NCI-H2081 (cell line): Measurements from ENCODE around the gene CRLF3.
"Not testable (repeated sequence)": the region's sequence is repeated elsewhere in the genome, so short reads cannot be mapped to it uniquely, and the experiment has no call there.

Experiments
- DNase-seq, 2 experiments: peaks; one replicate each; lab custom pipeline; 2025; lab: John Stamatoyannopoulos, UW

CRLF3 gene

GRCh38 chr17:30814860-30815259 lies 9.6 kb downstream of the CRLF3 start:
- DNase-seq = not testable (repeated sequence)

- DNase-seq = not testable (repeated sequence)
Observed at GRCh38 chr17:30814236-30814635, 10.3 kb downstream of the CRLF3 start.

- DNase-seq = no peak
Observed at GRCh38 chr17:30812218-30813177, 12.0 kb downstream of the CRLF3 start.

GRCh38 chr17:30809867-30810266 lies 14.6 kb downstream of the CRLF3 start:
- DNase-seq = no peak

- no peak for DNase-seq
Observed at GRCh38 chr17:30808785-30809286, 15.7 kb downstream of the CRLF3 start.

GRCh38 chr17:30807896-30808295 lies 16.6 kb downstream of the CRLF3 start:
- no peak for DNase-seq

- DNase-seq = no peak
Observed at GRCh38 chr17:30805944-30806456, 18.5 kb downstream of the CRLF3 start.

GRCh38 chr17:30801671-30802070 lies 22.8 kb downstream of the CRLF3 start:
- no peak for DNase-seq

- DNase-seq = no peak
Observed at GRCh38 chr17:30796016-30796415, 28.5 kb downstream of the CRLF3 start.

GRCh38 chr17:30794372-30794771 lies 30.1 kb downstream of the CRLF3 start:
- no peak for DNase-seq

GRCh38 chr17:30793282-30793977 lies 31.1 kb downstream of the CRLF3 start:
- no peak for DNase-seq

- DNase-seq = no peak
Observed at GRCh38 chr17:30790279-30790678, 34.2 kb downstream of the CRLF3 start.

GRCh38 chr17:30788918-30789317 lies 35.6 kb downstream of the CRLF3 start:
- DNase-seq = no peak

- DNase-seq = no peak
Observed at GRCh38 chr17:30782206-30782605, 42.3 kb downstream of the CRLF3 start.

- DNase-seq = no peak
Observed at GRCh38 chr17:30780343-30780742, 44.1 kb downstream of the CRLF3 start.

GRCh38 chr17:30768771-30769170 lies 55.7 kb downstream of the CRLF3 start:
- DNase-seq = not testable (repeated sequence)

GRCh38 chr17:30767641-30768404 lies 56.7 kb downstream of the CRLF3 start:
- not testable (repeated sequence) for DNase-seq

GRCh38 chr17:30761060-30761459 lies 63.4 kb downstream of the CRLF3 start:
- no peak for DNase-seq

GRCh38 chr17:30753291-30753690 lies 71.2 kb downstream of the CRLF3 start:
- not testable (repeated sequence) for DNase-seq

- DNase-seq = not testable (repeated sequence)
Observed at GRCh38 chr17:30750982-30751381, 73.5 kb downstream of the CRLF3 start.

- not testable (repeated sequence) for DNase-seq
Observed at GRCh38 chr17:30747621-30748020, 76.9 kb downstream of the CRLF3 start.

- DNase-seq = not testable (repeated sequence)
Observed at GRCh38 chr17:30742669-30743068, 81.8 kb downstream of the CRLF3 start.
